Measurements from ENCODE around the gene DUSP9.
A peak's percentile ranks its signal among the peaks of the same experiment; 100 is the strongest.
"Not testable (repeated sequence)": the region's sequence is repeated elsewhere in the genome, so short reads cannot be mapped to it uniquely, and the experiment has no call there.

The DUSP9 gene, protein sequence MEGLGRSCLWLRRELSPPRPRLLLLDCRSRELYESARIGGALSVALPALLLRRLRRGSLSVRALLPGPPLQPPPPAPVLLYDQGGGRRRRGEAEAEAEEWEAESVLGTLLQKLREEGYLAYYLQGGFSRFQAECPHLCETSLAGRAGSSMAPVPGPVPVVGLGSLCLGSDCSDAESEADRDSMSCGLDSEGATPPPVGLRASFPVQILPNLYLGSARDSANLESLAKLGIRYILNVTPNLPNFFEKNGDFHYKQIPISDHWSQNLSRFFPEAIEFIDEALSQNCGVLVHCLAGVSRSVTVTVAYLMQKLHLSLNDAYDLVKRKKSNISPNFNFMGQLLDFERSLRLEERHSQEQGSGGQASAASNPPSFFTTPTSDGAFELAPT
- long read RNA-seq, donor 1, transcript DUSP9-201 (4 exons, 2,433 nt) = minor isoform, 14 of 36 reads
- long read RNA-seq, donor 1, transcript DUSP9-202 (4 exons, 2,289 nt) = major isoform, 22 of 36 reads
- long read RNA-seq, donor 1, partial matches to known transcripts = 0 of 36 reads
- long read RNA-seq, donor 1, other reads (novel, unspliced or antisense) = 0 of 36 reads
- long read RNA-seq, donor 2, transcript DUSP9-201 (4 exons, 2,433 nt) = minor isoform, 7 of 45 reads
- long read RNA-seq, donor 2, transcript DUSP9-202 (4 exons, 2,289 nt) = major isoform, 14 of 45 reads
- long read RNA-seq, donor 2, partial matches to known transcripts = 24 of 45 reads
- long read RNA-seq, donor 2, other reads (novel, unspliced or antisense) = 0 of 45 reads
- long read RNA-seq, donor 3, transcript DUSP9-202 (4 exons, 2,289 nt) = minor isoform, 7 of 39 reads
- long read RNA-seq, donor 3, transcript DUSP9-201 (4 exons, 2,433 nt) = major isoform, 10 of 39 reads
- long read RNA-seq, donor 3, partial matches to known transcripts = 22 of 39 reads
- long read RNA-seq, donor 3, other reads (novel, unspliced or antisense) = 0 of 39 reads
- long read RNA-seq, donor 4, transcript DUSP9-202 (4 exons, 2,289 nt) = major isoform, 15 of 19 reads
- long read RNA-seq, donor 4, partial matches to known transcripts = 0 of 19 reads
- long read RNA-seq, donor 4, other reads (novel, unspliced or antisense) = 0 of 19 reads
- long read RNA-seq, donor 5, transcript DUSP9-202 (4 exons, 2,289 nt) = major isoform, 14 of 78 reads
- long read RNA-seq, donor 5, transcript DUSP9-201 (4 exons, 2,433 nt) = minor isoform, 11 of 78 reads
- long read RNA-seq, donor 5, partial matches to known transcripts = 53 of 78 reads
- long read RNA-seq, donor 5, other reads (novel, unspliced or antisense) = 0 of 78 reads
- long read RNA-seq, donor 6, transcript DUSP9-201 (4 exons, 2,433 nt) = minor isoform, 10 of 97 reads
- long read RNA-seq, donor 6, transcript DUSP9-202 (4 exons, 2,289 nt) = major isoform, 28 of 97 reads
- long read RNA-seq, donor 6, partial matches to known transcripts = 59 of 97 reads
- long read RNA-seq, donor 6, other reads (novel, unspliced or antisense) = 0 of 97 reads
- long read RNA-seq, donor 7, transcript DUSP9-202 (4 exons, 2,289 nt) = major isoform, 19 of 85 reads
- long read RNA-seq, donor 7, transcript DUSP9-201 (4 exons, 2,433 nt) = minor isoform, 13 of 85 reads
- long read RNA-seq, donor 7, partial matches to known transcripts = 53 of 85 reads
- long read RNA-seq, donor 7, other reads (novel, unspliced or antisense) = 0 of 85 reads
- long read RNA-seq, donor 8, transcript DUSP9-202 (4 exons, 2,289 nt) = major isoform, 14 of 23 reads
- long read RNA-seq, donor 8, transcript DUSP9-201 (4 exons, 2,433 nt) = minor isoform, 9 of 23 reads
- long read RNA-seq, donor 8, partial matches to known transcripts = 0 of 23 reads
- long read RNA-seq, donor 8, other reads (novel, unspliced or antisense) = 0 of 23 reads

GRCh38 chrX:153646620-153647373 lies at the start of gene DUSP9:
TSS of gene DUSP9 (plus strand) at chrX:153647203. CDS start at chrX:153647954, 751 bp downstream.
- DNase-seq = no peak

DNA sequence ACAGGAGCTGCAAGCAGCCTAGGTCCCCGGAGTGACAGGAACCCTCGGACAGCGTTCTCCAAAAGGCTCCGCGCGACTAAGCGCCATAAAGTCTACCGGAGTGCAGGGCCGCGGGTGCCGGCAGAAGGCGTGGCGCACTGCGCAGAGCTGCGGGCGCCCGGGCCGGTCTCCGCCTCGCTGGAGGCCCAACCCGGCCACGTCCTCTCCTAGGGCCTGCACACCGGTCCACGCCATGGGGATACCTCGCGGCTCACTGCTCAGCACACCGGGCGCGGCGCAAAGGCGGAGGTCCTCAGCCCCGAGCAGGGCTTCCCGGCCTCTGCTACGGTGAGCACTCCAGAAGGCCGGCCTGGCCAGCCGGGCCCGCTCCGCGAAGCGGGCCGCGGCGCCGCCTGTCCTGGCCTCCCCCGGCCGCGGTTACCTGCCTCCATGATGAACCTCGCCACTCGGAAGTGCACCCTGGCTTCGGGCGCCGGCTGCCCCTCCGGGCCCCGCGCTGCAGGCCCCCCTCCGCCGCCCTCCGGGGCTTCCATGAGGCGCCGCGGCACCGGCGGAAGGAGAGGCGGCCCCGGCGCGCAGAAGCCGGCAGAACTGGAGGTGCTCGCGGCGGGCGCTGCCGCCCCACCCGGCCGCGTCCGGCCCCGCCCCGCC lies 48.3 kb upstream of the DUSP9 start, which contains the start of gene CCNQ:
Gene CCNQ (minus strand): TSS at position 599 of the 651 bp plus-strand sequence. CDS start 66 bp downstream, at position 533.
- DNase-seq = peak; percentile 79

- peak; percentile 74 for DNase-seq
Observed at GRCh38 chrX:153599192-153600031, 47.6 kb upstream of the DUSP9 start.

GRCh38 chrX:153600032-153600373 lies 47.0 kb upstream of the DUSP9 start:
- DNase-seq = no peak

GRCh38 chrX:153600921-153601320 lies 46.1 kb upstream of the DUSP9 start:
- DNase-seq = no peak

GRCh38 chrX:153601511-153602110 lies 45.4 kb upstream of the DUSP9 start:
- DNase-seq = no peak

GRCh38 chrX:153602601-153603000 lies 44.4 kb upstream of the DUSP9 start:
- DNase-seq = no peak

DNA sequence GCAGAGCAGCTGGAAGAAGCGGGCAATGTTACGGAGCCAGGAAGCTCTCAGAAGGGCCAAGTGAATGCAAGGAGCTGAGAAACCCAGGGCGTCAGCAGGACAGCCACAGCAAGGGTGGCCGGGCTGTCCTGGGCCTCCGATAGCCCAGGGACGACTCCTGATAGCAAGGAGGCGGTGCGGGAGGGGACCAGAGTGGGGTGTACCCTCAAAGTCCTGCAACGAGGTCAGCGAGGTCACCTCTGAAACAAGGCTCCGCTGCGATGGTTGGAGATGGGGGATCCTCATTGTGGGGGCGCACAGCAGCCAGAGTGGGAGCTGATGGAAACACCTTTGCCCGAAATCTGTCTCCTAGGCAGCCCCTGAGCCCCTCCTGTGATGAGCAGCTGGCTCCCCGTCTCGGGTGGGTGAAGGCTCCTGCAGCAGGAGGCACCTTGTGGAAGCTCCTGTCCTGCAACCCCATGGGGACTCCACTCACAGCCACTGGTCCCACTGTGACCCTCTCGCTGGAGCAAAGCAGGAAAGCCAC lies 43.8 kb upstream of the DUSP9 start:
- DNase-seq = no peak

DNA sequence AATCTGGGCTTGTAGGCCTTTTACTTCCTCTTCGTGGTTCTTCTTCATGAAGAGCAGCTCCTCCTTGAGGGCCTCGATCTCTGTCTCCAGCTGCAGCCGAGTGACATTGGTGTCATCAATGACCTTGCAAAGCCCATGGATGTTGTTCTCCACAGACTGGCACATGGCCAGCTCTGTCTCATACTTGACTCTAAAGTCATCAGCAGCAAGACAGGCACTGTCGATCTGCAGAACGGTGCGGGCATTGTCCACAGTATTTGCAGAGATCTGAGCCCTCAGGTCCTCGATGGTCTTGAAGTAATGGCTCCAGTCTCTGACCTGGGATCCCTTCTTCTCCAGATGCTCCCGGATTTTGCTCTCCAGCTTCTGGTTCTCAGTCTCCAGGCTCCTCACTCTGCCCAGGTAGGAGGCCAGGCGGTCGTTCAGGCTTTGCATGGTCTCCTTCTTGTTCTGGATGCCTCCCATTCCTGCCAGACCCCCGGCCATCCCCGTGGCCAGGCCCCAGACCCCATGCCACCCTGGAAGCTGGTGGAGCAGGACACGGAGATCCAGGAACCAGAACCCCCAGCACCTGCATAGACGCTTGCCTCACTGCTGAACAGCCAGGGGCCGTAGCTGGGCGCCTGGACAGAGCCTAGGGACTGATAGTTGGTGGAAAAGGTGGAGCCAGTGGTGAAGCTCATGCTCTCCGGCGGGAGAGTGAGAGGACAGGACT lies 42.2 kb upstream of the DUSP9 start:
- DNase-seq = not testable (repeated sequence)

DNA sequence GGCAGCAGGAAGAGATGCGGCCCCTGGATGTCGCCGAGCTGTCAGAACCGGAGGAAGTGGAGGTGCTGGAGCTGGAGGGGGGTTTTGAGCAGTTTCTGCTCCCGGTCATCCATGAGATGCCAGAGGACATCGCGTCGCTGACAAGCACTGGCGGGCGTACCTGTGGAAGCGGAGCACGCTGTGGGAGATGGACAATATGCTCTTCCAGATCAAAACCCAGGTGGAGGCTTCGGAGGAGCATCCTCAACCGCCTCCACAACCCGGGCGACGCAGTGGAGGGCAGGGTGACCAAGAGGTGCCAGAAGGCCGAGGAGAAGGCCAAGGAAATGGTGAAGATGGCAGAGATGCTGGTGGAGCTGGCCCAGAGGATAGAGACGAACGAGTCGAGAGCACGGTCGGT lies 40.5 kb upstream of the DUSP9 start:
- no peak for DNase-seq

DNA sequence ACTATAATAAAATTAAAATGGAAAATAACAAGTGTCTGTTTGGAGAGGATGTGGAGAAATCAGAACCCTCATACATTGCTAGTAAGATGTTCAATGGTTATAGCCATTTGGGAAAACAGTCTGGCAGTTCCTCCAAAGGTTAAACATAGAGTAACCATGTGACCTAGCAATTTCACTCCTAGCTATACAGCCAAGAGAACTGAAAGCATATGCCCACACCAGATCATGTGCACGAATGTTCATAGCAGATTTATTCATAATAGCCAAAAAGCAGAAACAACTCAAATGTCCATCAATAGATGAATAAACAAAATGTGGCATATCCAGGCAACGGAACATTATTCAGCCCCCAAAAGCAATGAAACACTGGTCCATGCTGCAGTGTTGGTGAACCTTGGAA lies 38.6 kb upstream of the DUSP9 start:
- DNase-seq = no peak

DNA sequence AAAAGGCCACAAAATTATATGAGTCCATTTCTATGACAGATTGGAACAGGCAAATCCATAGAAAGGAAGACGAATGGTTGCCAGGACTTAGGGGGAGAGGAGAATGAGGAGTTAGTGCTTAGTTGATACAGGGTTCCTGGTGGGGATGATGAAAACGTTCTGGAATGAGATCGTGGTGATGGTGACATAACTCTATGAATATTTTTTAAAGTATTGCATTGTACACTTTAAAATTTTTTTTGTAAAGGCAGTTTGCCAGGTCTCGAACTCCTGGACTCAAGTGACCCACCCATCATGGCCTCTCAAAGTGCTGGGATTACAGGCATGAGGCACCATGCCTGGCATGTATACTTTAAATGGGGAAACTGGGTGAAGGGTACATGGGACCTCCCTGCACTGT lies 38.2 kb upstream of the DUSP9 start:
- DNase-seq = no peak

- DNase-seq = peak; percentile 71
Observed at GRCh38 chrX:153609917-153610835, 36.8 kb upstream of the DUSP9 start.

DNA sequence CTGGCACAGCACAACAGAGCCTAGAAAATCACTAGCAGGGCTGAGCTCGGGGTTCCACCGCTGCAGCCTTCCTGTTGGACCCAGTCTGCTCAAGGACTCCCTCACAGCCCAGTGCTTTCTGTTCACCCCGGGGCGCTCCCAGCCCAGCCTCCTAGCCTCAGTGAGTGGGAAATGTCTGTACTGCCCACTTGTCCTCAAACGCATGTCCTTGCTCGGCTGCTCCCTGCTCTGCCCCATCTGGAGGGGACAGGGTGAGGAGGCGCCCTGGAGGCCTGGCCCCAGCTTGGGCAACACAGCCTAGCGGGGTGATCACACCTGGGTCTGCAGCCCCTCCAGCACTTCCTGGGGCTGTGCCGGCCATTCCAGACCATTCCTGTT lies 36.2 kb upstream of the DUSP9 start:
- DNase-seq = no peak

DNA sequence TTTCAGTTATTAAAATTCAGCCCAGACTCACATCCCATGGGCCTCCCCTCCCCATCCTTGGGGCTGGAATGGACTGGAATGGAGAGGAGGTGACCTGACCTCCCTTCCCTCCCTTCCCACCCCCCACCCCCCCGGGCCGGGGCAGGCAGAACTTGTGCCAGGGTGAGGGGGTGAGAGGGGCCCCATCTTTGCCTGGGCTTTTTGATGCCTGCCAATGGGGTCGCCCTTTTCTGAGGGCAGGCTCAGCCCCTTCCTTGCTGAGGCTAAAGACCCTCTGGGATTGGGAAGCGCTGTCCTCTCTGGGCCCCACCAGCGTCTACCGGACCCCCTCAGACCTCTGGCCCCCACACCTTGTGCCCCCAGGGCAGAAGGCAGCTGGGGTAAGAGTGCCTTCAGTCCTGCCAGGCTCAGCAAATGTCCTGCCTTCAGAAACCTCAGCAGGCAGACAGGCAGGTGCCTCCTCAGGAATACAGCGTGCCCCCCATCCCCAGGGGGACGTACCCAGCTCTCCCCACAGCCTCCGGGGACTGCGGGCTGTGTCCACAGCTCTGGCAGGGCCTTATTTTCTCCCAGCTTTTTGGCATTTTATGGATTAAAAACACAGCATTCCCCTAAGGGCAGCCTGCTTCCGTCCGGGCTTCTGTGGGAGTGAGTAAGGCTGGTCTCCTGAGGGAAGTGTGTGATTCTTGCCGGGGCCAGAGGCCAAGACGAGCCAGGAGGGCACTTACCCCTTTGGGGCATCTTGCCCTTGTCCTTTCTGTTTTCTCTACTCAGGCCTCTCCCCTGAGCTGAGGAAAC lies 35.5 kb upstream of the DUSP9 start:
- DNase-seq = no peak

DNA sequence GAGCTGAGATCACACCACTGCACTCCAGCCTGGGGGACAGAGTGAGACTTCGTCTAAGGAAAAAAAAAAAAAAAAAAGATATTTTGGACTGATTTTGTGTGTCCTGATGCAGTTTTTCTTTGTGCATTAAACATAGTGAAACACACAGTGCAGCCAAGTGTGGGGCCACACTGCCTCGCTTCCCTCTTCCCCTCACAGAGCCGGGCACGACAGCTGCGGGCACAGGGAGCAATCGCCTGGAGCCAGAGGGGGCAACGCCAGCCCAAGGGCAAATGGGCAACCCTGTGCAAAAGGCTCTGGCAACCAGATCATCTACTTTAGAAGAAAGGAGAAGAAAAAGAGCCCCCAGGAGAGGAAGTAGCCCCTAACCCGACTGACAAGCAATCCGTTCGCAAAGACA lies 34.6 kb upstream of the DUSP9 start:
- DNase-seq = no peak
